Endothelial cell of umbilical vein (primary cell): Measurements from ENCODE around the gene SMOC2. TPM values are rescaled to one million over a fixed set of nuclear protein-coding genes. Genes with fewer than 3 reads are reported as not detected.

Source experiments
- BruUV-seq: library from RNA; stranded (reverse); fragments of 400-500 nt; replicated peaks from 2 replicates; lab custom pipeline; 2021; lab: Mats Ljungman, UMichigan
- CTCF ChIA-PET: fragments of 300-600, 350-600 bp; sonication (Branson Sonifier 250); formaldehyde crosslinking; loops from one replicate; lab custom pipeline; 2021; ENCODE audit warnings: antibody characterized with exemption, inconsistent platforms; lab: Charles Lee
- POLR2A ChIA-PET: fragments of 300-600, 350-600 bp; sonication (Branson Sonifier 250); formaldehyde crosslinking; loops from one replicate; lab custom pipeline; 2021; ENCODE audit warnings: antibody characterized with exemption, inconsistent platforms; lab: Charles Lee
- DNase-seq: peaks from one replicate; pipeline ENCODE4 v3.0.0-alpha.2; 2011; ENCODE audit warnings: low read depth, low spot score
- FAIRE-seq: peaks from 2 replicates; lab custom pipeline; 2011; peaks lifted over from hg19 to GRCh38; lab: Jason Lieb, UNC
- H2AFZ ChIP-seq: 2 replicates; pipeline ENCODE4 v1.6.0; 2012; ENCODE audit warnings: low read depth, low read length, control low read depth, inconsistent platforms
- H3K27ac ChIP-seq: 2 replicates; pipeline ENCODE4 v1.5.1; 2011; ENCODE audit warnings: low read depth, mild to moderate bottlenecking, control low read depth, low read length, moderate library complexity; ENCODE audit not compliant: insufficient read depth
- H3K27me3 ChIP-seq, 2 experiments: 2 replicates each; pipeline versions ENCODE4 v1.6.0 to v1.6.1; 2011; ENCODE audit warnings: low read length in 2 of 2, mixed read lengths in 1 of 2; ENCODE audit not compliant: control insufficient read depth in 2 of 2, insufficient read depth in 2 of 2
- H3K36me3 ChIP-seq, 2 experiments: 2 replicates in 1 of 2; 3 replicates in 1 of 2; pipeline ENCODE4 v1.5.1; 2011; ENCODE audit warnings: low read length in 2 of 2, mild to moderate bottlenecking in 1 of 2, moderate library complexity in 1 of 2; ENCODE audit not compliant: control insufficient read depth in 2 of 2, insufficient read depth in 2 of 2; ENCODE audit errors: extremely low read depth in 1 of 2
- H3K4me1 ChIP-seq: 3 replicates; pipeline ENCODE4 v1.5.1; 2011; ENCODE audit warnings: mild to moderate bottlenecking, low read length; ENCODE audit not compliant: control insufficient read depth, insufficient read depth; ENCODE audit errors: extremely low read depth
- H3K4me2 ChIP-seq: 2 replicates; pipeline ENCODE4 v1.6.1; 2011; ENCODE audit warnings: low read length, control low read depth, mixed read lengths; ENCODE audit not compliant: insufficient read depth
- H3K4me3 ChIP-seq, 3 experiments: fragments of 200-600 bp in 1 of 3; sonication (generic), shearing (Covaris generic) in 1 of 3; replicated peaks in 1 of 3; 2 replicates each; pipeline ENCODE4 v1.5.1; 2011 to 2016; ENCODE audit warnings: control low read depth in 3 of 3, low read length in 3 of 3, mild to moderate bottlenecking in 2 of 3, inconsistent platforms in 1 of 3, low read depth in 1 of 3, moderate library complexity in 1 of 3; ENCODE audit not compliant: insufficient read depth in 1 of 3
- H3K79me2 ChIP-seq: 2 replicates; pipeline ENCODE4 v1.6.0; 2012; ENCODE audit warnings: low read length, inconsistent platforms; ENCODE audit not compliant: control insufficient read depth, insufficient read depth
- H3K9ac ChIP-seq: replicated peaks from 2 replicates; pipeline ENCODE3; 2011; ENCODE audit warnings: low read length, control low read depth; ENCODE audit not compliant: insufficient read depth; ENCODE audit errors: extremely low read depth
- H3K9me1 ChIP-seq: replicated peaks from 3 replicates; pipeline ENCODE4 v1.6.0; 2011; ENCODE audit warnings: mild to moderate bottlenecking, low read length; ENCODE audit not compliant: control insufficient read depth, insufficient read depth; ENCODE audit errors: extremely low read depth
- H3K9me3 ChIP-seq: replicated peaks from 2 replicates; pipeline ENCODE4 v1.5.1; 2012; ENCODE audit warnings: low read length, inconsistent platforms; ENCODE audit not compliant: control insufficient read depth, insufficient read depth
- H4K20me1 ChIP-seq: replicated peaks from 2 replicates; pipeline ENCODE3; 2011; ENCODE audit warnings: mild to moderate bottlenecking, low read length; ENCODE audit not compliant: control insufficient read depth, insufficient read depth; ENCODE audit errors: extremely low read depth
- CTCF ChIP-seq, 2 donors: IDR thresholded peaks; 1 replicate in 1 of 2; 2 replicates in 1 of 2; pipeline ENCODE4 v1.5.1; 2011; ENCODE audit warnings: low read length in 2 of 2, mild to moderate bottlenecking in 2 of 2, moderate library complexity in 2 of 2, control low read depth in 1 of 2, inconsistent platforms in 1 of 2, low read depth in 1 of 2; ENCODE audit not compliant: insufficient read depth in 1 of 2; ENCODE audit errors: extremely low read depth in 1 of 2
- GATA2 ChIP-seq: IDR thresholded peaks from 2 replicates; pipeline ENCODE4 v1.7.0; 2011; ENCODE audit warnings: low read depth, mild to moderate bottlenecking, moderate library complexity, mixed read lengths, low read length; ENCODE audit not compliant: insufficient read length, insufficient read depth
- dilution Hi-C: fragments of 300-500 bp; cut with MboI; formaldehyde crosslinking; loops from one replicate; pipeline ENCODE4 v1.15.0; 2019; ENCODE audit warnings: low sequenced_read_pairs; ENCODE audit not compliant: extremely low pct_ligation_motif_present
- intact Hi-C: fragments of 100-400 bp; cut with micrococcal nuclease; formaldehyde crosslinking; loops from one replicate; pipeline ENCODE4 v1.10.0; 2022
- polyA plus RNA-seq, 4 experiments: library from polyadenylated mRNA; depleted of rRNA in 3 of 4; stranded (reverse) in 3 of 4; unstranded in 1 of 4; fragments of >200 nt; gene quantifications; 2 replicates each; pipeline versions ENCODE4 v1.2.1 to v1.2.3, GENCODE V29; 2011 to 2012; ENCODE audit warnings: missing spikeins in 1 of 4
- total RNA-seq: library from RNA; stranded (reverse); gene quantifications from 2 replicates; pipeline ENCODE4 v1.2.3, GENCODE V29; 2021

The SMOC2 gene
- total and polyA plus RNA-seq, 2 donors (not counting 3 experiments of a cell fraction or from before 2014, with no cell fraction given): not detected

GRCh38 chr6:168700880-168701279 is 259.9 kb downstream of the SMOC2 start:
- Histone ChIP-seq H3K4me3 (no peak overlapping the region), H3K9me1 (no peaks in the 10 kb centered on the region), H3K36me3 (no peaks in the 10 kb centered on the region), H3K79me2 (no peaks in the 10 kb centered on the region), H2AFZ (no peak overlapping the region), H4K20me1 (no peaks in the 10 kb centered on the region), H3K27me3 (no peaks in the 10 kb centered on the region), H3K9me3 (peaks cover 11% of the 10 kb centered on the region), H3K9ac (no peak overlapping the region), H3K4me1 (no peaks in the 10 kb centered on the region), H3K4me2 (no peak overlapping the region), H3K27ac (no peak overlapping the region)
- CTCF ChIA-PET: no interaction called here
- POLR2A ChIA-PET: no interaction called here
- dilution Hi-C loops (no loop called here), intact Hi-C loops (no loop called here)
- no peak for DNase-seq
- TF ChIP-seq GATA2: no peak
- no peak for FAIRE-seq
- no TSS peak for BruUV-seq

- H3K79me2 ChIP-seq: no peaks in the 10 kb centered on the region
- no peak overlapping the region for H3K27ac ChIP-seq
- no TSS peak for BruUV-seq
- POLR2A ChIA-PET: no interaction called here
- peaks cover 11% of the 10 kb centered on the region for H3K9me3 ChIP-seq
- TF ChIP-seq CTCF (IDR thresholded peaks at IDR 0.05; ENCODE audit: extremely low read depth in 1 of 2, insufficient read depth in 1 of 2, low read depth in 1 of 2, low read length in 2 of 2): no peak
- dilution Hi-C loops (no loop called here), intact Hi-C loops (no loop called here)
- H3K9ac ChIP-seq: no peak overlapping the region
- no peaks in the 10 kb centered on the region for H3K9me1 ChIP-seq
- no peaks in the 10 kb centered on the region for H4K20me1 ChIP-seq
- H3K4me1 ChIP-seq: no peaks in the 10 kb centered on the region
- H3K4me3 ChIP-seq: no peak overlapping the region
- H3K27me3 ChIP-seq: no peaks in the 10 kb centered on the region
- FAIRE-seq (no peak), DNase-seq (no peak)
- CTCF ChIA-PET: no interaction called here
- no peaks in the 10 kb centered on the region for H3K36me3 ChIP-seq
- H2AFZ ChIP-seq: no peak overlapping the region
- no peak overlapping the region for H3K4me2 ChIP-seq
Measured at GRCh38 chr6:168703990-168704389, 263.0 kb downstream of the SMOC2 start.
